Measurements from ENCODE around the gene VIM.

DNA sequence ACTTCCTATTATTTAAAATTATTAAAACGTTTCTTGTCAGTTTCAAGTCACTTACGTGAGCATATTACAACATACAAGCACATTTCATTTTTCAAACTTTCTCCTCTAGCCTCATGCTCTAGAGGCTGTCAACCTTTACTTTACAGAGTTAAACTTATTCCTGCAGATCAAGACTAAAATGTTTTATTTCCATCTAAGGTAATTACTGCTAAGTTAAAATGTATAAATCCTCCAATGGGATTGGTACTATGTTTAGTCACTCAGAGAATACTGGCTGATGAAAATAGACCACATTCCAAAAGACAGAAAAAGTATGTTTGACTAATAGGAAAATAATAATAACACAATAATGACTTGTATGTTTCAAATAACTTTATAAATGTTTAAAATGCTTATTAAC is 18.2 kb upstream of the VIM start:
- TF ChIP-seq, protein P1, sequence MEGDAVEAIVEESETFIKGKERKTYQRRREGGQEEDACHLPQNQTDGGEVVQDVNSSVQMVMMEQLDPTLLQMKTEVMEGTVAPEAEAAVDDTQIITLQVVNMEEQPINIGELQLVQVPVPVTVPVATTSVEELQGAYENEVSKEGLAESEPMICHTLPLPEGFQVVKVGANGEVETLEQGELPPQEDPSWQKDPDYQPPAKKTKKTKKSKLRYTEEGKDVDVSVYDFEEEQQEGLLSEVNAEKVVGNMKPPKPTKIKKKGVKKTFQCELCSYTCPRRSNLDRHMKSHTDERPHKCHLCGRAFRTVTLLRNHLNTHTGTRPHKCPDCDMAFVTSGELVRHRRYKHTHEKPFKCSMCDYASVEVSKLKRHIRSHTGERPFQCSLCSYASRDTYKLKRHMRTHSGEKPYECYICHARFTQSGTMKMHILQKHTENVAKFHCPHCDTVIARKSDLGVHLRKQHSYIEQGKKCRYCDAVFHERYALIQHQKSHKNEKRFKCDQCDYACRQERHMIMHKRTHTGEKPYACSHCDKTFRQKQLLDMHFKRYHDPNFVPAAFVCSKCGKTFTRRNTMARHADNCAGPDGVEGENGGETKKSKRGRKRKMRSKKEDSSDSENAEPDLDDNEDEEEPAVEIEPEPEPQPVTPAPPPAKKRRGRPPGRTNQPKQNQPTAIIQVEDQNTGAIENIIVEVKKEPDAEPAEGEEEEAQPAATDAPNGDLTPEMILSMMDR (IDR thresholded peaks at IDR 0.05), result no peak
- TF ChIP-seq POLR2A (IDR thresholded peaks at IDR 0.05) (no peak), EP300 (IDR thresholded peaks at IDR 0.05) (no peak)
